Measurements from ENCODE around the gene KIF6.

KIF6 gene

GRCh38 chr6:39665861-39666260, 59.3 kb downstream of the KIF6 start:
- no peak for DNase-seq (ENCODE audit: low spot score)

- no peak for DNase-seq (ENCODE audit: low spot score)
Observed at GRCh38 chr6:39664173-39664572, 61.0 kb downstream of the KIF6 start.

DNA sequence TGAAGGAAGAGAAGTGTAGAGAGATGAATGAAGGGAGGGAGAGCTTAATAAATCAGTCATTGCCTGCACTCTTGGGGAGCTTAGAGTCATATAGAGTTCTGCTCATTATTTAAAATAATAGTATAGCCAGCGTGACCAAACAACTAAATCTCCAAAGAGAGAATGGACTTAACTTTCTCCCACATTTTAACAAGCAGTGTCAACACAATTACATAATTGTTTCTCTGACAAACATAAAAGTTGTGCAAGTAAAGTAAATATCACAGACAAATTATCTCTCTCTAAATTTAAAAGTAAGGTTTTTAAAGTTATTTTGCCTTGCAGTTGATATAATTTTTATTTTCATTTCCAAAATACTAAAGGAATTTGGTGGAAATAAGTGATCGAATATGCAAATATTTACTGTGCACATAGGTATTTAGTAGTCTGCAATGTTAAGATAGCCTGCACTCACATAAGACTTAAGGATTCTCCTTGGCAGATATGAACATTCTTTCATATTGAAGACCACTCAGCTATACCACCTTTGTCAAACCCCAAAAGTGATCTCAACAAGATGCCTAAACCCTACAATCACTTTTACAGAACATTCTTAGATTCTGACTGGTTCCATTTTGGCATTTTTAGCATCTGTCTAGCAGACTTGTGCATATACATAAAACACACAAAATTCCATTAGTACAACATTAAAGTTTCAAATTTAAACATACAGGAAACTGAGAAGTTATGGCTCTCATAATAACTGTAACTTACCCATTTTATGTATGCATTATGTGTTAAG, 67.7 kb downstream of the KIF6 start:
- no peak for DNase-seq (ENCODE audit: low spot score)

DNA sequence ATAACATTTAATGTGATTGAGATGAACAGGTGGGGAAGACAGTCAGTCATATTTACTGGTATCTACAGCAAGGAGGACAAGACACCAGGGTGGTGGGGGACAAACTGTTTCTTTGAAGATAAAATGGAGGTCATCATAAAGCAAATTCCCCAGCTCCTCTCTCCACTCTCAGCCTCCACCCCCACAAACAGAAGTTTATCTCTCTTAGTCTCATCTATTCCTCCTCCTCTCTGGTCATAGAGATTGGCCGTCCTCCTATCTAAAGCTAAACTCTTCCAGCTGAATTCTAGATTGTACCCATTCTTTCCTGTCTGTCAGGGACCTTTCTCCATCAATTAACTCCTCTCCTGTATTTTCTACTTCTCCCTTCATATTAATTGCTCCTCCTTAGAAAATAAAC, 71.1 kb downstream of the KIF6 start:
- no peak for DNase-seq (ENCODE audit: low spot score)

DNA sequence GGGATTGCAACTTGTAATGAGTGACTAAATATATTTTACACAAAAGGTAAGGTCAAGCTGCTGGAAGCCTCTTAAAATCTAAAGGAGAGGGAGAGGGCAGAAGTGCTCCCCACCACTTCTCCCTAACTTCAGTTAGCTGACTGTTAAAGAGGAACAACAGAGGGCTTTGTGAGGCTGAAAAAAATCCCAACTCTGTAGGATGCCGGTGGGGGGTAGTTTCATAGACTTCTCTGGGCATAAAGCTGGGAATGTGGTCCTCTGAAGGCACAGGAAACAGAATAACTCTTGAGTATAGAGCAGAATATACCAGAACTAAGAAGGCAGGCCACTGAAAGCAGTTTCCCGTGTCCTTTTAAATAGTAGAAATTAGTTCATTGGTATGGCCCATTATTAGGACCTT, 71.6 kb downstream of the KIF6 start:
- DNase-seq (ENCODE audit: low spot score) = no peak

- DNase-seq (ENCODE audit: low spot score) = no peak
Observed at GRCh38 chr6:39649996-39650395, 75.2 kb downstream of the KIF6 start.

DNA sequence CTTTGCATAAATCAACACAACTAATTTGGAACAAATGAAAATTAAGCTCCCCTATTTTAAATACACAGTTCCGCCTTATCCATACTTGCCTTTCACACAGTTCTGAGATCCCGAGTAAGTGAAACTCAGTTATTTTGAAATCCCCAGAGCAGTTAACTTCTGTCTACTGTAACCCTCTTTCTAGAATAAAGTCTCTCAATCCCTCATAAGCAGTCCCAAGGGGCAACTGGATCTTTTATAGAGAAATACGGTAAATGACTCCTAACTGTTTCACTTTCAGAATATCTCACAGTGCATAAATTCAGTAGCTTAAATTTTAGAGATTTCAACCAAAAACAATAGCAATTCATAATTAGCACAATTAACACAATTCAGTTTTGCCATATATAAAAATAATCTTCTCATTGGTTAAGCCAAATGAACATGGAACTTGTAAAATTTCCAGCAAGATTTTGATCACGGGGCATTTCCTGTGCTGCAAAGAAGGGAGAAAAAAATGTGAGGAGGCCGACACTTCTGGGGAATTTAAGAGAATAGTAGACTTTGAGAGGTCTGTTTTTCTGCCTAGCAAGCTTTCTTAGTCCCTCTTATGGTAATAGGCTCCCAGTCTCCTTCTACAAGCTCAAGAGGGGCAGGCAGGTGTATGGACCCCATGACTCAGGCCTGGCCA, 78.3 kb downstream of the KIF6 start:
- DNase-seq (ENCODE audit: low spot score) = no peak

GRCh38 chr6:39642270-39642669, 82.9 kb downstream of the KIF6 start:
- DNase-seq (ENCODE audit: low spot score) = no peak

GRCh38 chr6:39638126-39638822, 86.9 kb downstream of the KIF6 start:
- DNase-seq (ENCODE audit: low spot score) = no peak

- no peak for DNase-seq (ENCODE audit: low spot score)
Observed at GRCh38 chr6:39634646-39635341, 90.4 kb downstream of the KIF6 start.

- DNase-seq (ENCODE audit: low spot score) = no peak
Observed at GRCh38 chr6:39625209-39625608, 100.0 kb downstream of the KIF6 start.

DNA sequence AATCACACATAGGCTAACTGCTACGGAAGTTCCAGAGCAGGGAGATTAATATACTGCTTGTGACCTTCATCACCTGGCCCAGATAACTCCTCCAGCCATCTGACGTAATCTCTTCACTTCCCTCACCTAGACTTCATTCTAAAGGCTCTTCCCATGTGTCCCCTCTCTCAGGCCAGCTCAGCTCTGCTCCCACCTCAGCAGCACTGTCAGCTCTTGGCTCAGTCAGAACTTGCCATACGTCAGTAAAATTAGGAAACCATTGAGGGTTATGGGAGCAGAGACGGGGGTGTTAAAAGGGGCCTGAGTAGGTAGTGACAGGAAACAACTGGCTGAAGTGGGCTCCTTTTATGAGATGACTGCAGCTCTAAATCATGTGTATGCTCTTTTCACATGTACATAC, 101.5 kb downstream of the KIF6 start:
- no peak for DNase-seq (ENCODE audit: low spot score)

DNA sequence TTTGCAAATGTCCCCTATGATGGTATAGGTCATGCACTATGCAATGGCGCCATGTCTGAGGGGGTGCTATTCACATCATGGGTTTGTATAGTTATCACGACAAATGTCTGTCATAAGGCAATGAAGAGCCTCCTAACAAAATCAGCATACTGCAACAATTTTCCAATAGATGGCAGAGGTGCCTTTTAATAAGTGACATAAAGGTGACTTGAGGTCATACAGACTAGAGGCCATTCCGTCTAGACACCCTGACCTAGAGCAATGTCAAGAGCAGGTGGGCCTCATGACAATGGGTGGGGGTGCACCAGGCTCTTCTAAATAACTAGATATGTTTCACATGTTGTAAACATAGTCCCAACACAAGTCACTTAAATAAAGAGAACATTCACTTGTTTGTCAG, 107.7 kb downstream of the KIF6 start:
- no peak for DNase-seq (ENCODE audit: low spot score)

DNA sequence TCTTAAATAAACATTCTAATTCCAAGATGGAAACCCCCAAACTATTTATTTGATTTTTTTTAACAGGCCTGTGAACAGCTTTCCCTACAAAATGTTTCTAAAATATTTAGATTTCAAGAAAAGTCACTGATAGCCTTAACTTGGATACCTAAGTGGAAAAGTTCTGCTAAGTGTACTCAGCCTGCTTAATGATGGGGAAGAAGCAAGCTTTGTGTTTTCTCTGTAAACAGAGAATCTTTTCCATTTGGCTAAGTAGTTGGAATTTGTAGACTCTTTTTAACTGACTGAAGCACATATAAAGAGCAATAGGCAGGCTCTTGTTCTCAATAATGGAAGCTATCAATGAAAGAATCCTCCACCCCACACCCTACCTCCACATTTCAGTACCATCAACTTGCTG, 108.2 kb downstream of the KIF6 start:
- DNase-seq (ENCODE audit: low spot score) = no peak

DNA sequence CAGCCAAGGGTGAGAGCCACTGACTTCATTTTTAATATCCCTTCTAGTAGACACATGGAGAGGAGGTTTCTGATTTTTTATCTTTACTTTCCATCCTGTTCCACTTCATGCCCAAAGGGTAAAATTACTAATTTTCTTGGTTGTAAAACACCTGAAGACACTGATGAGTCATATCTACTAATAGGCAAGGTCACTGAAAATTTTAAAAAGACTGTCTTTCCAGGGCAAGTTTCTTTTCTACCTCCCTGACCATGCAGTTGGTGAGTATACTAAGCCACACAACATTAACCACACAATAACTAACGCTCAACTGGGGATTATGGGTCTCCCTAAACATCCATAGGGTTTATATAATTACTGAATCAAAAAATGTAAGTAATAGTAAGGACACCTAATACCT, 109.6 kb downstream of the KIF6 start:
- DNase-seq (ENCODE audit: low spot score) = no peak

GRCh38 chr6:39614393-39614950, 110.7 kb downstream of the KIF6 start:
- no peak for DNase-seq (ENCODE audit: low spot score)

- no peak for DNase-seq (ENCODE audit: low spot score)
Observed at GRCh38 chr6:39610221-39610620, 115.0 kb downstream of the KIF6 start.

DNA sequence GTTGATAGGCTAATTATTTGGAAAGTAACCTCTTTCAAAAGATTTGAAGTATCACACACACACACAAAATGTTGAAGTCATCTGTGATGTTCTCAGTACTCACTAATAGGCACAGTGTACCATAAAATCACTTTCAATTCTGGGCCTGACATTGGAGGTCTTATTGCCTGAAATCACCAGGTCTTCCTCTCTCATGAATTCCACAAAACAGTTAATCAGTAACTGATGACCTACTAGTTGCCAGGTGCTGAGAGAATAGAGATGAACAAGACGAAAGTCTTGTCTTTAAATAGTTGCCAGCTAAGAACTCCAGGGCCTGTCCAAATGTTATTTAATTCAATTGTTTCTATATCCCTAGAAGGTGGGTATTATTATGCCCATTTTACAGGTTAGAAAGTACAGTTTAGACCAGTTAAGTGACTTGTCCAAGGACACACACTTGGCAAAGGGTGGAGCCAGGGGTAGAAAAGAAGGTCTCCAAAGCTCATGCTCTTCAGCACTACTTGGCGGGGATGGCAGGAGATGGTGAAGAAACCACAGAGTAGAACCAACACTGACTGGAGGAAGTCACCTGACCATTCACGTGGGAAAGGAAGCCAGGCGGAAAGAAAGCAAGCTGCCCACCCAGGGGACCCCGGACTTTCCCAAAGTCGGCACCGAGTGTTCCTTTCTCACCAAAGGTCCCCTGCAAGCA, 116.4 kb downstream of the KIF6 start:
- DNase-seq (ENCODE audit: low spot score) = no peak

DNA sequence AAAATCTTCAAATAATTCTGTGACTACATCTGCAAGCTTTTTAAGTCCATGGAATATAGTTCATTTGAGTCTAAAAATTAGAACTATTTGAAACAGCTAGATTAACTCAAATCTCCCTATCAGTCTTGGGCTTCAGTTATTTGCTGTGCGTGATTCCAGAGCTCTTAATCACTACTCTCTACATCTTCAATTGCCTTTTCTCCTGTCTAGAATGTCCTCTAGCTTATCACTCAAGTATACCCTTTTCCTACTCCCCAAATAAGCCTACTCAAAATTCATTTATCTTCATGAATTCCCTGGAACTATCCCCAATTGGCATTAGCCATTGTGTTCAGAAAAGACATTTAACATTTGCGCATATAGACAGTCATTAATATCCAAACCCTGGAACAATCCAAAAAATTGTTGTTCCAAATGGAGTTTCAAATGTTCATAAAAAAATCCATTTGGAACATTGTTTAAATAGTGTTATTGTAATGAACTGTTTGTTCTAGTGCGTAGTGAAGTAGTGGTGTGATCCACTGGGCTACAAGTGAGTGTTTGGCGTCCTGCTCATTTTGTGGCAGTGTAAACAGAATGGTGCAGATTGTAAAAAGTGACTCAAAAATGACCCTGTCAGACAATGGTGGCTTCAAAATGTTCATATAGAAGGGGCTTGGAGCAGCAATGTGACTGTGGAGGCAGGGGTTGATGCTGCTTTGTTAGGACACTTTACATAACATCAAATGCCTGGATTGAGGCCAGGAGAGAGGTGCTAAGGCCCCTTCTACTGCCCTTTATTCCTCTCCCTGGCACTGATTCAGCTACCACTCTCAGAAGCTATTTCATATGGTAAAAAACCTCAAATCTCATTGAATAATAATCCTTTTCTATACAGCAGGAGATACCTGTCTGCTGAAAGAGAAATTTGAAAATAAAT, 122.3 kb downstream of the KIF6 start:
- DNase-seq (ENCODE audit: low spot score) = no peak

- DNase-seq (ENCODE audit: low spot score) = no peak
Observed at GRCh38 chr6:39599973-39600372, 125.2 kb downstream of the KIF6 start.

GRCh38 chr6:39599341-39599740, 125.9 kb downstream of the KIF6 start:
- no peak for DNase-seq (ENCODE audit: low spot score)

All from CD4-positive, alpha-beta T cell treated with Interleukin-2 at 100 ng/mL for 4 hours (primary cell).